ENCODE results near the gene AKT1.

AKT1 gene

GRCh38 chr14:104784846-104785707, 10.5 kb downstream of the AKT1 start:
- DNase-seq, result peak; percentile 88

DNA sequence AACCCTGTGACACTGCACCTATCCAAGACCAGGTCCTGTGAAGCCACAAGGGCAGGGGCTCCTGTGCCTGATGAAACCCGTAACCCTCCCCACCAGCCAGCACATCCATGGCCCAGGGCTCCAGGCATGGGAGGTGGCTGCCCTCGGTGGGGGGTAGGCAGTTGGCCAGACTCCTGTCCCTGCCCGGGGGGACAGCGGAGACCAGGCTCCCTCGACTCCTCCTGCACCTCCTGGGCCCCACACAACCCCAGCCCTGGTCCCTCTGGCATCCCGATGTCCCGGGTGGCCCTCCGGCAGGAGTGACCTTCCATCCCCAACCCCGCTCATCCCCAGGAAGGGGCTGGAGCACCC, 11.4 kb downstream of the AKT1 start:
- DNase-seq, result no peak

DNA sequence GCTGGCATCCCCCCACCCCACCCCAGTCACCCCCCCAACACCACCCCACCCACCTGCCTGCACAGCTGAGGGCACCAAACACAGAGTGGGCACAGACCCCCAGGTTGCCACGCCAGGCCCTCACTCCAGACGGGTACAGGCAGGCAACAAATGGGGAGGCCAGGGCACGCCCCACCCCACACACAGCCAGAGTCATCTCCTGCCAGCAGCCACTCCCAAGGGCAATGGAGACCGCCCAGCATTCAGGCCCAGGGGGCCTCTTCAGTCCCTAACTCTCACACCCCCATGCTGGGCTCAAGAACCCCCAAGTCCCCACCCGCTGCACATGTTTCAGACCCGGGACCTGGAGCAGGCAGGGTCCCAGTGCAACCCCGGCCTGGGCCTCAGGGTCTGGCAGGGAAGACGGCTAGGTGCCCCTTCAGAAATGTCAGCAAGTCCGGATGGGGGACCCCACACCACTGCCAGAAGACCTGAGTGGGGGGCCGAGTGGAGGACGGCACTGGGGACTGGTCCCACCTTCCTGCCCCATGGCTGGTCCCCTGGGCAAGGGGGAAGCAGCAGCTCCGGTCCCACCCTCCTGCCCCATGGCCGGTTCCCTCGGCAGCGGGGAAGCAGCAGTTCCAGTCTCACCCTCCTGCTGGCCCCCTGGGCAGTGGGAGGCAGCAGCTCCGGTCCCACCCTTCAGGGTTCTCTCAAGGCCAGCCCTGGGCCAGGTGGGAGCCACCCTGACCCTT, 11.9 kb downstream of the AKT1 start:
- no peak for DNase-seq

DNA sequence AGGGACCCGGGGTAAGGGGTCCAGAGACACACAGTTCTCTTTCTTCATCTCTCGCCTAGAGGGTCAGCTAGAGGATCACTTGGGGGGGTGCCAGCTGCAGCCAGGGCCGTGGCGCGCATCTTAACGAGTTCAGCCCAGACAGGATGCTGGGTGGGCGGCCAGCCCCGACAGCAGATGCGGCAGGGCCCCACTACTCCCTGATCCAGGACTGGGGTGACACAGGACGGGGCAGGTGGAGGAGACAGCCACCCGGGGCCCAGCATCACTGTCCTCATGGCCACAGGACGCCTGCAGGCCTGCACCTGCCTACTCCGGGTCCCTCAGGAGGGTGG, 12.8 kb downstream of the AKT1 start:
- no peak for DNase-seq

DNA sequence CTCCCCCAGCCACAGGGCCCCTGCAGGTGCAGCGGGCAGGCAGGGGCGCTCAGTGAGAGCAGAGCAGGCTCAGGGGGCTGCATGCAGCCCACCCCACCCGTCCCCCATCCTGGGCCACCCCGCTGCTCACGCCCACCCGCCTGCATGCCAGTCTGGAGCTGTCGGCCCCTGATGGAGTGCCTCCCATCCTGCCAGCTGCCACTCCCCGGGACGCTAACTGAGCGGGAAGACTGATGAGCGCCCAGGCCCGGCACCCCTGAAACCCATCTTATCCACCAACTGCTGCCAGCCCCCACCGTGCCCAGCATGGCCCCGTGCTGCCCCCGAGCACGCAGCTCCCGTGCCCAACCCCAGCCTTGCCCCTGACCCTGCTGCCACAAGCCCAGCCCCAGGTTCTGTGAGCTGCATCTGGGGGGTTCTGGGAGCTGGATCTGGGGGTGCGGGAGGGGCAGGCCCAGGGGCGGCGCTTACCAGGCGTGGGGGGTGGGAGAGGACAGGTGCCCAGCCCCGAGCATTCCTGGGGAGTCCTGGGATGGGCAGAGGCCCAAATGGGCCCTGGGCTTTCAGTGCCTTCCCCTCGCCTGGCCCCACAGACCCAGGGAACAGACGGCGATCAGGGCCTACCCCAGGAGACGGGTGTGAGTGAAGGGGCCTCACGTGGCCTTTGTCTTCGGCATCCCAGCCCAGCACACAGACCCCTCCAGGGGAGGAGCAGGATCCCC, 13.3 kb downstream of the AKT1 start:
- peak; percentile 56 for DNase-seq

DNA sequence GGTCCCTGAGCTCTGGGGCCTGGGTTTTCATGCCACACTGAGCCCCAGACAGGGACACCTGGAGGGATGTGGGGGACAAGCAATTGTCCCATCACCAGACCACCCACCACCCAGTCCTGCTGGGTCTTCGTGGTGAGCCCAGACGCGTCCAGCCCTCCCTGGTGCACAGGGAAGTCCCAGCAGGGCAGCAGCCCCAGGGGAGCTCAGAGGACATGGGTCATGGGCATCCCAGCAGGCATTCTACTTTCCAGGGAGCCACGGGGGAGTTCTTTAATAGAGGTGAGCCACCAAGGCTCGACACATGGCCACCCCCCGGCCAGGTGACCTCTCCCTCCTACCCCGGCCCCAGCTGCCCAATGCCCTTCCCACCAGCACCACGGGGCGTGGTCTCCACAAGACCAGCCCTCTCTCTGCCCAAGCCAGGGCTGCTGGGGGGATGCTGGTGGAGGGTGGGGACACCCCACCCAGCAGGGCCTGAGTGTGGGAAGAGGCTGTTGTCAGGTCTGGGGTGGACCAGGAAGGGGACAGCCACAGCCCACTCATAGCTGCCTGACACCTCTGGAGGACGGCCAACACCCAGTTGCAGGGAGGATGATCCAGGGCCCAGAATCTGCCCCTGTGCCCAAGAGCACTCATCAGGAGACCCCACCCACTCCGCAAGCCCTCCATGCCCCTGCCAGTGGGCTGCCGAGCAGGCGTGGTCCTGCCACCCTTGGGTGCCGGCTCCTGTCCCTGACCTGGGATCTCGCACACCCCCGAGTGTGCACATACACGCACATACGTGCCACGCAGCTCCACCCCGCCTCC, 14.1 kb downstream of the AKT1 start:
- no peak for DNase-seq

GRCh38 chr14:104780513-104781030, 15.0 kb downstream of the AKT1 start:
- no peak for DNase-seq

DNA sequence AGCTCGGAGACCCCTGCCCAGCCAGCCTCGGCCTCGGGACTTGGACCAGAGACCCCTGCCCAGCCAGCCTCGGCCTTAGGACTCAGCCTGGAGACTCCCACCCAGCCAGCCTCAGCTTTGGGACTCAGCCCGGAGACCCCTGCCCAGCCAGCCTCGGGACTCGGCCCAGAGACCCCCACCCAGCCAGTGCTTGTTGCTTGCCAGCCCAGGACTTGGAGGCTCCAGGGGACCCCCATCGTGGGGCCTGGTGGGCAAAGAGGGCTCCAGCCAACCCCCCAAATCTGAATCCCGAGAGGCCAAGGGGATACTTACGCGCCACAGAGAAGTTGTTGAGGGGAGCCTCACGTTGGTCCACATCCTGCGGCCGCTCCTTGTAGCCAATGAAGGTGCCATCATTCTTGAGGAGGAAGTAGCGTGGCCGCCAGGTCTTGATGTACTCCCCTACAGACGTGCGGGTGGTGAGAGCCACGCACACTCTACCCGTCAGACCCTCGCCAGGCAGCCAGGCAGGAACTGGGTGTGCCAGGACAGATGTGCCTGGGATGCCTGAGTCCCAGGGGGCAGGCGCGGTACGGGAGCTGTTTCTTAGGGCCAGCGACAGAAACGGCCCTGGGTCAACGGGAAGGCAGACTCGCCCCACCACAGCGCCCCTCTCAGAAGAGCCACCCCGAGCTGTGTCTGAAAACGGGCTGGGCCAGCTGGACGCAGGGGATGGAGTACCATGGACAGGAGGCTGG, 15.6 kb downstream of the AKT1 start:
- no peak for DNase-seq

DNA sequence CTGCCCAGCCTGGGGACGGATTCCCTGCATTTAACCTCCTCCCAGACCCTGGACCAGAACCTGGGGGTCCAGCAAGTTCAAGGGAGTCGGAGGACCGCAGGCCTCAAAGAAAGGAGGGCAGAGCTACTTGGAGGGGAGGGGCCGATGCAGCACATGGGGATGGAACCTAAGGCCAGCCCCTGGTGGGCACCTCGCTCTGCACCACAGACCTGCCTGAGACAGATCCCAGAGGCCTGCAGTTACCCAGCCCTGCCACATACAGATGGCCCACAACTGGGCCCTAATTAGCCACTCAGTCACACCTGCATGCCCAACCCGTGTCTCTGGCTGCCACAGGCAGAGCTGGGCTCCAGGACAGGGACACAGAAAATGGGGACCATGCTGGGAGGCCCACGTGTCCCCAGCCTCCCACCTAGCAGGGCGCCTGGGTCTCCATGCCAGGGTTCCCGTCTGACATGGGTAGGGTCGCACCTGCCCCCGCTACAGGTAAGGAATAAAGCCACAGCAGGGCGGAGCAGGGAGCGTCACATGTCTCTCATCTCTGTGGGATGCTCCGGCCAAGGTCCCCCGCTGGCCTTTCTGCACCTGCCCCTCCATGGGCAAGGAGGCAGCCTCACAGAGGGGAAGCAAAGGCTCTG, 16.7 kb downstream of the AKT1 start:
- DNase-seq, result no peak

- DNase-seq, result no peak
Observed at GRCh38 chr14:104777808-104778249, 17.7 kb downstream of the AKT1 start.

GRCh38 chr14:104776961-104777807, 18.4 kb downstream of the AKT1 start:
- DNase-seq, result no peak

GRCh38 chr14:104776481-104776880, 19.1 kb downstream of the AKT1 start:
- DNase-seq, result no peak

- DNase-seq, result no peak
Observed at GRCh38 chr14:104775073-104775489, 20.5 kb downstream of the AKT1 start.

- DNase-seq, result no peak
Observed at GRCh38 chr14:104774453-104775072, 21.0 kb downstream of the AKT1 start.

DNA sequence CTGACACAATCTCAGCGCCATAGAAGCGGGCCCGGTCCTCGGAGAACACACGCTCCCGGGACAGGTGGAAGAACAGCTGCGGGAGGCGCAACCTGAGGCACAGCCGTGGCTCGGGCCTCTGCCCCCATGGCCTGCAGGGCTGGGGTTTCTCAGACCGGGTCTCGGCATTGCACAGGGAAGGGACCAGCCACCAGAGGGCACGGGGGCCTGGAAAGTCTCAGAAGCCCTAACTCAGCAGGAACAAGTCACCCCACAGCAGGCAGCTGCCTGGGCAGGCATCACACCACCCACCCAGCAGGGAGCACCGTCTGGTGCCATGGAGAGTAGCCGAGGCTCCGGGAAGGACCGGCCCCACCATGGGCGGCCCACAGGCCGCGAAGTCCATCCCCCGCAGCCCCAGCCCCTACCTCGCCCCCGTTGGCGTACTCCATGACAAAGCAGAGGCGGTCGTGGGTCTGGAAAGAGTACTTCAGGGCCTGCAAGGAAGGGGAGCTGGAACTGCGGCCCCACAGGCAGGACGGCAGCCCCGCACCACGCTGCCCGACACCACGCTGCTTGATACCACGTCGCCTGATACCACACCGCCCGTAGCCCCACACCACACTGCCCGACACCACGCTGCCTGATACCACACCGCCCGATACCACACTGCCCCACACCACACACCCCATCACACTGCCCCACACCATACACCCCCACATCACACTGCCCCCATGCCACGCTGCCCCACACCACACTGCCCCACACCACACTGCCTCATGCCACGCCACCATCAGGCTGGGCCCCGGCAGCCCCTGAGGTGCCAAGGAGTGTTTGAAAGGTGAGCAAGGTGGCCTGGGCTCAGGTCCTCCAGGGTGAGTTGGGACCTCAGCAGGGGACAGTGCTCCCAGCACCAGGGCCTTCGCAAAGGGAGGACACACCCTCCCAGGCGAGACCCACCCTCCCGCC, 21.8 kb downstream of the AKT1 start:
- DNase-seq, result no peak

DNA sequence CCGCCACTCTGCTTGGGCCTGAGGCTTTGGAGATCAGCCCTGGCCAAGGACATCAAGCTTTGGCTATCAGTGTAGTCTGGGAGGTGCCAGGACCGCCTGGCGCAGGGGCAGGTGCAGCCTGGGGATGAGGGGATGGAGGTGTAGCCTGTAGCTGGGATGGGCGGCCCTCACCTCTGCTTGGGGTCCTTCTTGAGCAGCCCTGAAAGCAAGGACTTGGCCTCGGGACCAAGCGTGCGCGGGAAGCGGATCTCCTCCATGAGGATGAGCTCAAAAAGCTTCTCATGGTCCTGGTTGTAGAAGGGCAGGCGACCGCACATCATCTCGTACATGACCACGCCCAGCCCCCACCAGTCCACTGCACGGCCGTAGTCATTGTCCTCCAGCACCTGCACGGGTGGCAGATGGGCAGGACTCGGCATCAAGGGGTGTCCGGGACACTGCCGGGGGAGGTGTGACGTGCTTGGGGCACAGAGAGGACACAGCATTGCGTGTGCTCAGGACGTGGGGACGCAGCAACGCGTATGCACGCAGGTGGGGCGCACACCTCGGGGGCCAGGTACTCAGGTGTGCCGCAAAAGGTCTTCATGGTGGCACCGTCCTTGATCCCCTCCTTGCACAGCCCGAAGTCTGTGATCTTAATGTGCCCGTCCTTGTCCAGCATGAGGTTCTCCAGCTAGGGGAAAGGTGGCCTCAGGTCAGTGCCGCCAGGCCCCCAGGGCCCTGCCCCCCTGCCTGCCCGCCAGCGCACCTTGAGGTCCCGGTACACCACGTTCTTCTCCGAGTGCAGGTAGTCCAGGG, 22.6 kb downstream of the AKT1 start:
- DNase-seq, result no peak

DNA sequence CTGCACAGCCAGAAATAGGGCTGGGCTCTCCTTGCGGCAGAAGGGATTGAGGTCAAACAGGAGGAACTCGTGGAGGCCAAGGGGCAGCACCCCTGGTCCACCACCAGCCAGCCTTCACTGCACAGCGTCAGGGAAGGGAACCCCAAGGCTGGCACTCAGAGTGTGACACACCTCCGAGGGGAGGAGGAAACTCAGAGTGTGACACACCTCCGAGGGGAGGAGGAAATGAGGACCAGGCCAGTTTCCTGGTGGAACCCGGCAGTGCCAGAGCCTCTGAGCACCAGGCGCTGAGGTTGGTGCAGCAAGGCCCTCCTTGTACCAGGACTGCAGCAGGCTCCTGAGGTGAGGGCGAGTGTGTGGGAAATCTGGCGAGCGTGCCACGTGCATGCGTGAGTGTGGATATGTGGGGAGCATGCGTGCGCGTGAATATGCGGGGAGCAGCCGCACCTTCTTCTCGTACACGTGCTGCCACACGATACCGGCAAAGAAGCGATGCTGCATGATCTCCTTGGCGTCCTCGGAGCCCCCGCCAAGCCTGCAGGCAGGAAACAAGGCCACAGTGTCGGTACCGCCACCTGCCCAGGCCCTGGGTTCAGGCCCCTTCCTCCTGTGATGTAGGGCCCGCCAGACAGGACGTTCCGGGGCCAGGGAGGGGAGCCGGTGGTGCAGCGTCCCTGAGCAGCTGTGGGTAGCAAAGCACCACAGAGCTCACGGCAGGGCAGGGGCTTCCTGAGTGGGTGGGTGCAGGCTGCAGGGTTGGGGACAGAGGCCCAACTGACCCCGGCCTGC, 23.4 kb downstream of the AKT1 start:
- DNase-seq, result no peak
